GM12875 (cell line): ENCODE measurements around the gene BCAS3.

ENCODE experiments used
- H3K4me3 ChIP-seq: one replicate; pipeline ENCODE4 v1.5.1; 2011; ENCODE audit warnings: low read depth, low read length, control low read depth
- TF ChIP-seq, protein P1 (sequence below): IDR thresholded peaks from 2 replicates; pipeline ENCODE4 v1.5.1; 2011; ENCODE audit warnings: low read depth, mild to moderate bottlenecking, control low read depth, inconsistent platforms, low read length, moderate library complexity, borderline replicate concordance; ENCODE audit not compliant: insufficient read depth

BCAS3 gene

GRCh38 chr17:61366076-61366714 lies 688.5 kb downstream of the BCAS3 start:
- TF ChIP-seq, protein P1, sequence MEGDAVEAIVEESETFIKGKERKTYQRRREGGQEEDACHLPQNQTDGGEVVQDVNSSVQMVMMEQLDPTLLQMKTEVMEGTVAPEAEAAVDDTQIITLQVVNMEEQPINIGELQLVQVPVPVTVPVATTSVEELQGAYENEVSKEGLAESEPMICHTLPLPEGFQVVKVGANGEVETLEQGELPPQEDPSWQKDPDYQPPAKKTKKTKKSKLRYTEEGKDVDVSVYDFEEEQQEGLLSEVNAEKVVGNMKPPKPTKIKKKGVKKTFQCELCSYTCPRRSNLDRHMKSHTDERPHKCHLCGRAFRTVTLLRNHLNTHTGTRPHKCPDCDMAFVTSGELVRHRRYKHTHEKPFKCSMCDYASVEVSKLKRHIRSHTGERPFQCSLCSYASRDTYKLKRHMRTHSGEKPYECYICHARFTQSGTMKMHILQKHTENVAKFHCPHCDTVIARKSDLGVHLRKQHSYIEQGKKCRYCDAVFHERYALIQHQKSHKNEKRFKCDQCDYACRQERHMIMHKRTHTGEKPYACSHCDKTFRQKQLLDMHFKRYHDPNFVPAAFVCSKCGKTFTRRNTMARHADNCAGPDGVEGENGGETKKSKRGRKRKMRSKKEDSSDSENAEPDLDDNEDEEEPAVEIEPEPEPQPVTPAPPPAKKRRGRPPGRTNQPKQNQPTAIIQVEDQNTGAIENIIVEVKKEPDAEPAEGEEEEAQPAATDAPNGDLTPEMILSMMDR, result no peak
- no peak overlapping the region for H3K4me3 ChIP-seq

GRCh38 chr17:61366715-61367413 lies 689.2 kb downstream of the BCAS3 start:
- no peak overlapping the region for H3K4me3 ChIP-seq
- TF ChIP-seq, protein P1, result no peak

GRCh38 chr17:61368049-61368831 lies 690.6 kb downstream of the BCAS3 start:
- H3K4me3 ChIP-seq, result no peak overlapping the region
- TF ChIP-seq, protein P1, result no peak

DNA sequence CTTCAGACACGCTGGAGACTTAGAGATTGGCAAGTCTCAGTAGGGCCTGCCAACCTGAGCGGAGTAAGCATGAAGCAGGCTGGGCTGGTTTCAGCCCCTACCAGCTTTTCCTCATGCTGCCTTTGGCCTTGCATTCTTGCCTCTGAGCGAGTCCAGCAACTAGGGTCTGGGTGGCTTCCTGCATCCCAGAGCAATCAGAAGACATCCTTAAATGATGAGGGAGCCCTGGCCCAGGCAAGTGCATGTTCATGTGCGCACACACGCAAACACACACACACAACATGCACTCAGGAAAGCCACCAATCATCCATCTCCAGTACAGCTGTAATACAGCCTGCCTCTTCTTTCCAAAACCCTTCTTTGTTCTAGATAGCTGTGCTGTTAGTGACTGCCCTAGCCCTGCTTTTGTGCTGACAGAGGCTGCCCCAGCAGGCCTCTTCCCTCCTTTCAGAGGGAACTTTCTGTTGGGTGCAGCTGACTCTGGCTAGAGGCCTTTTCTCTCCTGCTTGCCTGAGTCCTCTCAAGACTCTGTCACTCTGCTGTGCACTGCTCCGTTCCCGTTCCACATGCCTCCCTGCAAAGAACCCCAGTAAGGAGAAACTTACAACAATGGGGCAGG lies 691.3 kb downstream of the BCAS3 start:
- TF ChIP-seq, protein P1, result no peak
- H3K4me3 ChIP-seq, result no peak overlapping the region

DNA sequence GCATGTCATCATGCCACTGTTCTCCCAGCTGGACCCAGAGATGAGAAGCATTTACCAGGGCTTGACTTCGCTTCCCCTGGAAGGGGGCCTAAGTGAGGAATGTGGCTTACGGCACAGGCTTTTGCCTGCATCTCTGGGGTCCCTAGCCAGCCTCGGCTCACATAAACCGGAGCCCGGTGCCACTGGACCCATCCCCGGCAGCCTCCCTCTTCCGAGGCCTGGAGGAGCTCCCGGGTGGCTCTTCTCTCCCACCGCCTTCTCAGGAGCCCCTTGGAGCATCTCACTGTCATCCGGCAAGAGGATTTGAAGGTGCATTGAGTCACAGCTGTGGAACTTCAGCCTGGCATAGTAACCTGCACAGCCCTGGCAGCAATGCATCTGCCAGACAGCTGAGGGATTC lies 692.1 kb downstream of the BCAS3 start:
- H3K4me3 ChIP-seq, result no peak overlapping the region
- TF ChIP-seq, protein P1, result no peak

- TF ChIP-seq, protein P1, result no peak
- no peak overlapping the region for H3K4me3 ChIP-seq
Measured at GRCh38 chr17:61371179-61371578, 693.5 kb downstream of the BCAS3 start.
